Stimulated activated CD4-positive, alpha-beta T cell treated with anti-CD3 and anti-CD28 coated beads, Interleukin-12 subunit alpha, Interleukin-12 subunit beta, amount 100 ng/mL, for 4 hours (primary cell): ENCODE results near the gene OR1E2.
"Not testable (repeated sequence)": the region's sequence is repeated elsewhere in the genome, so short reads cannot be mapped to it uniquely, and the experiment has no call there.

Source experiments
- DNase-seq: peaks from one replicate; pipeline ENCODE4 v3.0.0-alpha.2; 2020

Gene OR1E2, protein sequence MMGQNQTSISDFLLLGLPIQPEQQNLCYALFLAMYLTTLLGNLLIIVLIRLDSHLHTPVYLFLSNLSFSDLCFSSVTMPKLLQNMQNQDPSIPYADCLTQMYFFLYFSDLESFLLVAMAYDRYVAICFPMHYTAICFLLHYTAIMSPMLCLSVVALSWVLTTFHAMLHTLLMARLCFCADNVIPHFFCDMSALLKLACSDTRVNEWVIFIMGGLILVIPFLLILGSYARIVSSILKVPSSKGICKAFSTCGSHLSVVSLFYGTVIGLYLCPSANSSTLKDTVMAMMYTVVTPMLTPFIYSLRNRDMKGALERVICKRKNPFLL

DNA sequence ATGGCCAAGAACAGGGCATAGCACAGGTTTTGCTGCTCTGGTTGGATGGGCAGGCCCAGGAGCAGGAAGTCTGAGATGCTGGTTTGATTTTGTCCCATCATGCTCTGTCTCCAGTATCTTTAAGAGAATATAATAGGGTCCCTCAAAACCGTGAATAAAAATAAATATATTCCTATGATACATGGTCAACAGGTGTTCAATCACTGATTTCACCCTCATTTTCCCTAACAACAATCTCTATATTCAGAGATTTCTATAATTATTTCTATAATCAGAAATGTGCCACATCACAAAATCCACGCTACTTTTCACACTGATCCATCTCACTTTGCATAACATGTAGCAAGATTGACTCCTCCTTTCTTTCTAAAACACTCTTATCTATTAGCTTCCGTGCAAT is at the start of gene OR1E2:
OR1E2 (minus strand) TSS at position 101 of the 400 bp plus-strand sequence; CDS start at position 101, 0 bp downstream.
- no peak for DNase-seq

DNA sequence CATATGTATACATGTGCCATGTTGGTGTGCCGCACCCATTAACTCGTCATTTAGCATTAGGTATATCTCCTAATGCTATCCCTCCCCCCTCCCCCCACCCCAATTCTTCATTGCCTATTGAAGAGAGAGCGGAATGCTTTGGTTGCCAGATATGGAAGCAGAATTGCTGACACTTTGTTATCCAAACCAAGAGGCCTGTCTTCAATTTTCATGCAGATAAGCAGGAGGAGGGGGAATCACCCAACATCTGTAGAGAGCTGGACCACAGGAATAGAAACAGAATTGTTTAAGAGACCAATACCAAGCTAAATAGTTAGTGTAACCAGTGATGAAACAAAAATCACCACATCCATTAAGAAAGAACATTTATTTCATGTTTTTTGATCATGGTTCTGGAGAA is 49.2 kb upstream of the OR1E2 start:
- DNase-seq, result no peak

DNA sequence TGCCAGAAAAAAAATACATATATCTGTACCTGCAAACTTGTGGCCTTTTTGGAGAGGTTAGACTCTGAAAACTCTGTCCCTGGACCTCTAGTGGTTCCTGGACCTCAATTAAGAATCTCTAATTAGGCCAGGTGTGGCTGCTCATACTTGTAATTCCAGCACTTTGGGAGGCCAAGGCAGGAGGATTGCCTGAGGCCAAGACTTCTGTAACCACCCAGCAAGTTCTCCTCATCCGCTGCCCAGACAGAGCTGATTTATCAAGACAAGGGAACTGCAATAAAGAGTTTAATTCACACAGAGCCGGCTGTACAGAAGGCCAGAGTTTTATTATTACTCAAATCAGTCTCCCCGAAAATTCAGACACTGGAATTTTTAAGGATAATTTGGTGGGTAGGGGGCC is 46.3 kb upstream of the OR1E2 start:
- no peak for DNase-seq

DNA sequence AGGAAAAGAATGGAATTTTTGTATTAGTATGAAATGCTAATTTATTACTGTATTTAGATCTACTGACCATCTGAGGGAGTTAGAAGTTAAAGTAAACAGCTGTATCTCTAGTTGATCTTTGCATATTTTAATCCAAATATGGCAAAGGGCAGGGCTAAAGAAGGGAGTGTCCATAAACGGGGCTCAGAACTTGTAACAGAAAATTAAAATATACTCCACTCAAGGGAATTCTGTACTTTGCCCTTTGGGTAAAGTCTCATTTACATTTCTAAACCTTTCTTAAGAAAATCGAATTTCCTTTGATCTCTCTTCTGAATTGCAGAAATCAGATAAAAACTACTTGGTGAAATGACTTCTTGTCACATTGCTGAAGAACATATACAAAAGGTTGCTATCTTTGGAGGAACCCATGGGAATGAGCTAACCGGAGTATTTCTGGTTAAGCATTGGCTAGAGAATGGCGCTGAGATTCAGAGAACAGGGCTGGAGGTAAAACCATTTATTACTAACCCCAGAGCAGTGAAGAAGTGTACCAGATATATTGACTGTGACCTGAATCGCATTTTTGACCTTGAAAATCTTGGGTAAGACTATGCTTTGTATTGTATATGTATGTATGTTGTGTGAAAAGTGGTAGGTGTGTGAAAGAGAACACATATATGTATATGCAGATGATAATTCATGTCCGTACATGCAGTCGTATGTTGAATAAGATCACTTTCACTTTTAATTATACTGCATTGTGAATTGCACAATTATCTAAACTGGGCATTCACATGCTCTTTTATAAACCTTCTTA is 42.4 kb upstream of the OR1E2 start, which contains the start of gene ASPA:
ASPA (plus strand) TSS at position 186 of the 799 bp plus-strand sequence; CDS start at position 349, 163 bp downstream.
- DNase-seq, result no peak

DNA sequence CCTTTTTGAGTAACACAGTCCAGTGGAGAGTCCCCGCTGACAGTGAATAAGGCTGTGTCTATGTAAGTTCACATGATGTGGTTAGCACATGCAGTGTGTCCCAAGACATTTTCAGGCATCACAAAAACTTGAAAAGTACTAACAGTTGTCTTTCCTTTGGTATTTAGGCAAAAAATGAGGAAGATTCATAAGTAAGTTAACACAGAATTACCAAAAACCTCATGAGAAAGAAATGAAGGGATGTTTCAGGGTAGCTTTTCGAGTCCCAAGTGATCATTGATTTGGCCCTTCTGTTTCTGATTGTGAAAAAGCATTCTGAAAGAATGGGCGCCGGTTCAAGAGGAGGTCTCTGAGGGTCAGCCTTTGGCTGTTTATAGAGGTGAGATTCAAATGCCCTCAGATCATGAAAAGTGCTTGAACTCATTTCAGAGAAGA is 41.6 kb upstream of the OR1E2 start:
- DNase-seq, result no peak

DNA sequence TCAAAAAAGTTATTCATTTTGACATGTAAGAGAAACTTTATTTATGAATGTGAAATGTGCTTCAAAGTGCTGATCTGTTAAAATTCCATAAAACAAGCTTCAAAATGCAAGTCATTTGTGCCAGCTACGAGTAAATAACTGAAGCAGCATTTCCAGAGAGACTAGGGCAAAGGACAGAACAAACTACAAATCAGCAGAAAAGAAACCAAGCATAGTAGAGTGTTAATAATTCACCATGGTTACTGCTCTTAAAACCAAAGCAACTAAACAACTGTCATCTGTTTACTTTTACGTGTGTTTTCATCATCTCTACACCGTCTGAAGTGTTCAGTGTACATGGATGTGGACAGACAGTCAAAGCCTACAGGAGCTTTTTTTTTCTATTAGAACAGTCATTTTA is 40.6 kb upstream of the OR1E2 start:
- no peak for DNase-seq

DNA sequence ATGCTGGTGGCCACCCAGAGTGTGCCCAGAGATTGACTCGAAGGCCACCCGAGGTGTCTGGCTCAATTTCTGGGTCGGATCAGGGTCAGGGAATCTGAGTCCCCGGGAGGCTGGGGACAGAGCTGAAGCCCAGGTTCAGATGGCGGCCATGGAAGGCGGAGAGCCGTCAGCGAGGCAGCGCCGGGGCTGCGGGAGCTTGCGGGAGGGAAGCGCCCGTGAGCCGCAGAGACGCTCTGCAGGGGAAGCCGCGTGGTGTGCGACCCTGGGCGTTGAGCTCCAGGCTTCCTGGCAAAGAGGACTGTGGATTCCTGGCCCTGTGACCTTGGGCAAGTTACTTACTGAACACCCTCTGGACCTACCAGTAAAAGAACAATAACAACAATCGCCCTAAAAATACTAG is 38.5 kb upstream of the OR1E2 start:
- no peak for DNase-seq

DNA sequence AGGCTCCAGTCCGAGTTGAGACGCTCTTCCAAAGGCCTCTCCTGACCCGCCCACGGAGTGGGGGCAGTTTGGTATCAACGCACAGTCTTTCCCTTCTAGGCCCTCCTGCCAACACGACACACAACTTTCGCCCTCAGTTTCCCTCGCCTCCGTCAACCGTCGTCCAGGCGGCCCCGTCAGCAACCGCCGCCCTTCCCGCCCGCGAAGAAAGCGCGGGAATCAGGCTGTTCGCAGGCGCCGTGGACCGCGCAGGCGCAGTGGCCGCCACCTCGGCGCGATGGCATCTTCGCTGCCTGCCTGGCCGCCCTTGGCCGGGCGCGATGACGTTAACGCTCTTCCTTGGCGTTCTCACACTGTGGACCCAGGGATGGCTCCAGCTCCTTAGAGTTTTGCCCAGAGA is 38.0 kb upstream of the OR1E2 start, which contains the start of gene SPATA22:
SPATA22 (minus strand) TSS at position 221 of the 400 bp plus-strand sequence. CDS start 2,494 bp downstream, outside the sequence.
- no peak for DNase-seq

DNA sequence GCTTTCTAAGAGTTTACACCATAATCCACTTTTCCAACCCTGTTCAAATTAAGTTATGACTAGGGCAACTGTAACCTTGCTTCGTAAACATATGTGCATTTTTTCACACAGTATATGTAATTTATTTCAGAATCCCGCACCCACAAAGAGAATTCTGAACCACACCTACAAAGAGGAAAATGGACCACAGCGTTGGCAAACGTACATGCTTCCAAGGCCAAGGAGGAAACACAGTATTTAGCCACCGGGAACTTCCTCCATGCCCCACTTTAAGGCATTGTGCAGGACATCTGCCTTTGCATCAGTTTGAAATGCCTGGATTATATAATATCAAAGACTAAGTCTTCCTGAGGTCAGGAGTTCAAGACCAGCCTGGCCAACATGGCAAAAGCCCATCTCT is 35.9 kb upstream of the OR1E2 start:
- no peak for DNase-seq

DNA sequence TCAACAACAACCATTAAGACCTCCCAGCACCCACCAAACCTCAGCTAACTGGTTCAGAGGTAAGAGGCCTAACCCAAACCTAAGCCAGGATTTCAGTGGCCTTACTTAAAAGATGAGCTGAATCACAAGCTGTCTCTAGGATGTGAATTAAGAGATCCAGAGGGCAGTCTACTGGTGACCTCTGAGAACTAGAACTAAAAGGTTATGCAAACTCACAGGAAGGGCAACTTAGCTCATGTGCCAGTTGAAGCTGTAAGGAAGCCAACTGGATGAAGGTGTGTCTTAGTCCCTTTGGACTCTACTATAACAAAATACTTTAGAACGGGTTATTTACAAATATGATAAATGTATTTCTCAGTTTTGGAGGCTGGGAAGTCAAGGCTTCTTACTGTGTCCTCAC is 32.7 kb upstream of the OR1E2 start:
- DNase-seq, result not testable (repeated sequence)

DNA sequence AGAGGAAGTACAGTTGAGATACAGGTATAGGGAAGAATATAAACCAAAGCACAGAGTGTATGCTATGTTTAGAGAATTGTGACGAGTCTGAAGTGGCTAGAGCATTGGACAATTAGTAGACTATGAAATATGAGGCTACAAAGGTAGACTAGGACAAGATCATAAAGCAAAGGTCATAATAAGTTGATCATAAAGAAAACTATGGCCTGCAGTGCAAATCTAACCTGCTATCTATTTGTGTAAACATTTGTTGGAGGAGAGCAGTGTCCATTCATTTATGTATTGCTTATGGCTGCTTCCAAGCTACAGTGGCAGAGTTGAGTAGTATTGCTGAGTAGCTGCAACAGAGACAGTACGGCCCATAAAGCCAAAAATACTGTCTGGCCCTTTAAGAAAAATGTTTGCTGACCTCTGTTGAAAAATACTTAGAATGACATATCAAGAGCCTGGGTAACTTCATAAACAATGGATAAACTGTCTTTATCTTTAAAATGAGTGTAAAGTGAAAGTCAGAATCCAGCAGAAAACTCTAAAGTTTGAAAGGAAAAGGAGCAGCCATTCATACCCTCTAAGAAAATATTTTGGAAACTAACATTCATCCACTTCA is 14.5 kb upstream of the OR1E2 start:
- no peak for DNase-seq

DNA sequence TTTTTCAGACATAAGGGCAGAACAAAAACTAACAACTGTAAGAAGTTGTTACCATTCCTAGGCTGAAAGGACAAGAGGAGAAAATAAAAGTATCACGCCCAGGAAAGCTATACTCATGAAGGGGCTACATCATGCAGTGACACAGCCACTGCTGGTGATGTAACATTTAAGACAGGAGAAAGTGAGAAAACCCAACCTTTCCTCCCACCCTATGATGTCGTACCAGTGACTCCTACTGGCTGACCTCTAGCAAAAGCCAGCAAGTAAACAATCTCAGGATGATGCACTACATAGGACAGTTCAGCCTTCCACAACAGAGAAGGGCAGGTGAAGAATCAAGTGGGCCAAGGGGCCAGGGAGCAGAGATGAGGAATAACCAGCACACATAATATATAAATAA is 14.0 kb upstream of the OR1E2 start:
- no peak for DNase-seq

DNA sequence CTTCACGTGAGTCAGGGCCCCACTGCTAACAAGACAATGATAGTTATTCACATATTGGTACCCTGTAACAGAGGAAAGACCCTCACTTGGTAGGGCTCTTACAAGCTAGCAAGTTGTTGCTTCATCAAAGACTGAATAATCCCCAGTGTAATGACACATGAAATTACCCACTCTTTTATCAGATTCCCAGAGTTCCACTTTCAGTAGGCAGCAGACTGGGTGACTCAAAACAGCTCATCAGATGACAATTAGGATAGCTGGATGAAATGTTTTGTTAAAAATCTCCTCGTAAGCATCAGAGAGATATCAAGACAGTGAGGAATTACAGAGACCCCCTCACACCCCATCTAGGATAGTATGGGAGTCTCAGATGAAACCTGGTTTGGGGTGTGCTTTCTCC is 6.8 kb upstream of the OR1E2 start:
- no peak for DNase-seq

DNA sequence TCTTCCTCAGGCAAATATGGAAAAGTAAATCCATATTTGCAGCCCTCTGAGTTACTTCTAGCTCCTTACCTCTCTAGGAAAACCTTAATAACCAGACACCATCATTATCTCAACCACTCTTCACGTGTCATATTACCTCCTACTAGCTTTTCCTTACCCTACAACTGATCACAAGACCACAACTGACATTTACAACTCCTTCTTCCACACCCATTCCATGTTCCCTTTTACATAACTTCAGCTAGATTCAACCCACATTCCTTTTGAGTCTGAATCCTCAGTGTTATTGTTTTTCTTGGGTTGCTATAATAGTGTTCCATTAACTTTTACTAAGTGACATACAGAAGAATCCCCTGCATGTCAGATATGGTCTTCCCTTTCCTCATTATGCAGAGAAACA is 4.7 kb upstream of the OR1E2 start:
- no peak for DNase-seq

DNA sequence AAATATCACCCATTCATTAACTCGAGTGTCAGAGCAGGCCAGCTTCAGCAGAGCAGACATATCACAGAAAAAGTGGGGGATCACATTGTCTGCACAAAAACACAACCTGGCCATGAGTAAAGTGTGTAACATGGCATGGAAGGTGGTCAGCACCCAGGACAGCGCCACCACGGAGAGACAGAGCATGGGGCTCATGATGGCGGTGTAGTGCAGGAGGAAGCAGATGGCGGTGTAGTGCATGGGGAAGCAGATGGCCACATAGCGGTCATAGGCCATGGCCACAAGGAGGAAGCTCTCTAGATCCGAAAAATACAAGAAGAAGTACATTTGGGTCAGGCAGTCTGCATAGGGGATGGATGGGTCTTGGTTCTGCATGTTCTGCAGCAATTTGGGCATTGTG is 426 bp downstream of the OR1E2 start:
- DNase-seq, result peak; percentile 13

DNA sequence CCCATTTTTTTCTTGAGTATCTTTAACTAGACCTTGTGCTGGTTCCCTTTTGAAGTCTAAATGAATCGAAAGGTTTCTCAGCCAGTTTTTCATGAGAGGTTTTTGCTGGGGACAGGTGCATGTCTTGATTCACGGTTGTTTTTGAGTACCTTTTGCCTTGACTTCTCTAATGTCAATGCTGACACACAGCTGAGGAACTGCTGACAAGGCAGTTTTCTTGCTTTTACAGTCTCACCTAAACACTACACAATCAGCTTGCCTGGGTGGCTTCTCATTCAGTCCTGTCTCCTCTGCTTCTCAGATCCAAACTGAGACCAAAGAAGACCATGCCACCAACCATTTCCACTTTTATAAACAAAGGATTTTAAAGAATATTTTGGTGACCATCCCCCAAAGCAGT is 15.4 kb downstream of the OR1E2 start:
- DNase-seq, result no peak

DNA sequence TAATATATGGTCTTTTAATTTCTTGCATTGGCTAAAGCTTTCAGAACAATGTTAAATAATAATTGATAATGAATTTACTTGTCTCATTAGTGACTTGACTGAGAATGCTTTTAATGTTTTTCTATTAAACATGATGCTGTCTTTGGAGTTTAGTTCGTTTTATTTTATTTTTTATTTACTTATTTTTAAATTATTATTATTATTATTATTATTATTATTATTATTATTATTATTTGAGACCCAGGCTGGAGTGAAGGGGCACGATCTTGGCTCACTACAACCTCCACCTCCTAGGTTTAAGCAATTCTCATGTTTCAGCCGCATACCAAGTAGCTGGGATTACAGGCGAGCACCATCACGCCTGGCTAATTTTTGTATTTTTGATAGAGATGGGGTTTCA is 18.0 kb downstream of the OR1E2 start:
- DNase-seq, result no peak

DNA sequence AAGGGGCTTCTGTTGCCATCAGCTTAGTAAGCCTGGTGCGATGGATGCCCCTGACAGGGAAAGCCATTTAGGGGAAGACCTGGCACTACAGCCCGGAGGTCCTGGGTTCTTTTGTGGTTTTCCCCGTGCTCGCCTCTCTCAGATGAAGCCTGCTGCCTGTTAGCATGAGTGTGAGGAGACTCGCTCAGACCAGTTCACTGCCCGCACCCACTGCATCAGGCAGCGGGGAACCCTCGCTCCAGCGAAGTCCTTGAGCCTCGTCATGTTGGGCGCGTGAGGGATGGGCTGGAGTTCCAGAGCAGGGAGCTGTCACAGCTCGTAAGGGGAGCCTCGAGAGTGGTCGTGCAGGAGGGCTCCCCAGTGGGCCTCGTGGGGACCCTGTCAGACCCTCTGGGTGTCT is 21.4 kb downstream of the OR1E2 start:
- DNase-seq, result not testable (repeated sequence)

DNA sequence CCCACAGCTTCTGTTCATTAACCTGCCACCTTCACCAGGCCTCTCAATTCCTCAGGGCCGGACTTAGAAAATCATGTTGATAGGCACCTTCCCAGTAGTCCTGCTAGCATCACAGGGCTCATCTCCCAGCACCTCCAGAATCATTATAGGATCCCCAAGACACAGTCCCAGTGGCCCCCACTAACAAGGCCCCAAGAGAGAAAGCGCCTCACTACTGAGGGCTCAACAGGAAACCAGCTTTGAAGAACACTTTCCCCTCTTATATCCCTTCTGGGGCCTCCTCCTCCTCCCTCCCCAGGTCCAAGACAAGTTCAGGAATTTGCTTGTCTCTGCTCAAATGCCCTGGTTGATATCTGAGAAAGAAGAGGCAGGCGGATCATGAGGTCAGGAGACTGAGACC is 22.6 kb downstream of the OR1E2 start, which contains the start of gene OR3A3:
OR3A3 (plus strand) TSS at position 301 of the 400 bp plus-strand sequence.
- no peak for DNase-seq

DNA sequence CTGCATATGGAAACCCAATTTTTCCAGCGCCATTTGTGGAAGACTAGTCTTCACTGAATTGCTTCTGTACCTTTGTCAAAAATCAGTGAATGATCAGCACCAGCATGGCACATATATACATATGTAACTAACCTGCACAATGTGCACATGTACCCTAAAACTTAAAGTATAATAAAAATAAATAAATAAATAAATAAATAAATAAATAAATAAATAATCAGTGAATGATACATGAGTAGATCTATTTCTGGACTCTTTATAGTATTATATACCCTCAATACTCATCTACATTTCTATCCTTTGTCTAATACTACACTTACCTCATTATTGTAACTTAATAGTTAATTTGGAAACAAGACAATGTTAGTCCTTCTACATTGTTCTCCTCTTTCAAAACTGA is 29.8 kb downstream of the OR1E2 start:
- DNase-seq, result not testable (repeated sequence)

DNA sequence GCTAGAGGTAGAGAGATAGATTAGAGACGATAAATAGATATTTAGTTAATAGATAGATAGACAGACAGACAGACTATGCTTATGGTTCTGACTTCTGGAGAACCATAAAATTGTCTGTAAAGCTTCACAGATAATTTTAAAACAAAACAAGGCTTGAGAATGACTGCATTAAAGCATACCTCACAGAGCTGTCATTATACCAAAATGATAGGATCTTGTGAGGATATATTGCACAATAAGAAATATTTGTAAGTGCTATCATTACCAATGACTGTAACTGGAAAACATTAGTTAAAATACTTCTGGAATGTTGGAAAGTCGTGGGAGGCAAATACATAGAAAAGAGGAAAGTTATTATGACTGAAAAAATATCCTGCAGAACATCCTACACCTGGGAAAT is 31.9 kb downstream of the OR1E2 start:
- no peak for DNase-seq

DNA sequence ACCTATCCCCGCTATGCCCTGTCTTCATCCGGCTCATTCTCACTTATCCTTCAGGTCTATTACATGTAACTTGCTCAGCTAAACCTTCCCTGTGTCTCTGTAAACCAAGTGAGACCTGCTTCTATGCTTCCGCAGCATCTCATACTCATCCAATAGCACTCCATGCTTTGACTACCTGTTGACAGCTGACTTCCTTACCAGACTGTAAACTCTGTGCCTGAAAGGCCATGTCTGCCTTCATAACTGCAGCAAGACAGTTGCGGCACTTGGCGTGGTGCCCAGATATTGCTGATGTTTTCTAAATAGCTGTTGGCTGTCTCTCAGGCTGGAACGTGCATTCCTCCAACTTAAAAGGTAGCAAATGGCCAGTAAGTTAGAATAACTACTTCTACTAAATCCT is 33.6 kb downstream of the OR1E2 start:
- DNase-seq, result no peak

DNA sequence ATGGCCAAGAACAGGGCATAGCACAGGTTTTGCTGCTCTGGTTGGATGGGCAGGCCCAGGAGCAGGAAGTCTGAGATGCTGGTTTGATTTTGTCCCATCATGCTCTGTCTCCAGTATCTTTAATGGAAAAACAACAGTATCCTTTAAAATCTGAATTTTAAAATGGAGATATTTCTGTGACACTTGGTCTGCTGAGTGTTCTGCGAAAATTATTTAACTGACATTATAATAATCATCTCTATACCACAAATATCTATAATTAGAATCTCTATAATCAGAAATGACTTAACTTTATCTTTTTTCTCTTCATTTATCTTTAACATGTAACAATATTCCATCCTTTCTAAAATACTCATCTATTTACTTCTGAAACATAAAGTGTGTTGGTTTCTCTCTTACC is 35.3 kb downstream of the OR1E2 start, which contains the start of gene OR1E1:
OR1E1 (minus strand) TSS at position 101 of the 400 bp plus-strand sequence; CDS start at position 101, 0 bp downstream.
- no peak for DNase-seq
